Nephron (organoid): Measurements from ENCODE around the gene SORCS3.

ENCODE experiments used
- H3K27ac Mint-ChIP-seq, 3 experiments: 2 replicates each; pipeline ENCODE4 v1.8.0; 2020; ENCODE audit warnings: mixed read lengths in 3 of 3, mild to moderate bottlenecking in 2 of 3, moderate library complexity in 1 of 3
- H3K27me3 Mint-ChIP-seq: 2 replicates; pipeline ENCODE4 v1.8.0; 2021; ENCODE audit warnings: low read depth, mild to moderate bottlenecking, moderate library complexity, mixed read lengths
- H3K36me3 Mint-ChIP-seq: 2 replicates; pipeline ENCODE4 v1.8.0; 2020; ENCODE audit warnings: low read depth, mixed read lengths
- H3K4me1 Mint-ChIP-seq: 2 replicates; pipeline ENCODE4 v1.8.0; 2020; ENCODE audit warnings: mixed read lengths
- H3K4me3 Mint-ChIP-seq, 3 experiments: 2 replicates each; pipeline ENCODE4 v1.8.0; 2020; ENCODE audit warnings: mild to moderate bottlenecking in 3 of 3, mixed read lengths in 3 of 3, moderate library complexity in 2 of 3
- H3K9me3 Mint-ChIP-seq: 2 replicates; pipeline ENCODE4 v1.8.0; 2020; ENCODE audit warnings: mixed read lengths
- TF ChIP-seq, protein P1 (sequence below), 3 experiments: fragments of 200-600 bp; sonication (generic); IDR thresholded peaks; one replicate each; pipeline ENCODE4 v1.5.0; 2021; ENCODE audit warnings: antibody characterized with exemption in 3 of 3; ENCODE audit not compliant: unreplicated experiment in 3 of 3

The SORCS3 gene

DNA sequence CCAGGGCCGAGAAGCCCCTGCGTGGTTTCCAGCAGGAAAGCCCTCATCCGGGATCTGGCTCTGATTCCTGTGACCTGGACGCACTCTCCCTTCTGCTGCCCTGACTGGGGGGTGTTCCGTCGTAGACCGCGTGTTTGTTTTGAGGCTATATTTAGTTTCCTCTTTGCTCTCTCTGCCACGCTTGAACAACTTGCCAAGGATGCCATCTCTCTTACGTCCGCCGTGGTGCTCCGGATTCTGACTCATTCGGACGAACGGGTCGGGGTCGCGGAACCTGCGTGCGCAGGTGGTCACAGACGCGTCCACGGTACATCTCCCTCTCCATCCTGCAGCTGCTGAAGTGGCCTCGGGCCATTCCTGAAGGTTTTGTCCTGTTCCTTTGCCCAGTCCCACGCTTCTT lies 10.4 kb upstream of the SORCS3 start:
- no peaks in the 10 kb centered on the region for H3K36me3 Mint-ChIP-seq
- H3K27ac Mint-ChIP-seq, result no peak overlapping the region
- no peaks in the 10 kb centered on the region for H3K4me1 Mint-ChIP-seq
- H3K27me3 Mint-ChIP-seq, result peaks cover 57% of the 10 kb centered on the region
- H3K9me3 Mint-ChIP-seq, result peaks cover 2% of the 10 kb centered on the region
- no peak overlapping the region for H3K4me3 Mint-ChIP-seq
- TF ChIP-seq, protein P1, sequence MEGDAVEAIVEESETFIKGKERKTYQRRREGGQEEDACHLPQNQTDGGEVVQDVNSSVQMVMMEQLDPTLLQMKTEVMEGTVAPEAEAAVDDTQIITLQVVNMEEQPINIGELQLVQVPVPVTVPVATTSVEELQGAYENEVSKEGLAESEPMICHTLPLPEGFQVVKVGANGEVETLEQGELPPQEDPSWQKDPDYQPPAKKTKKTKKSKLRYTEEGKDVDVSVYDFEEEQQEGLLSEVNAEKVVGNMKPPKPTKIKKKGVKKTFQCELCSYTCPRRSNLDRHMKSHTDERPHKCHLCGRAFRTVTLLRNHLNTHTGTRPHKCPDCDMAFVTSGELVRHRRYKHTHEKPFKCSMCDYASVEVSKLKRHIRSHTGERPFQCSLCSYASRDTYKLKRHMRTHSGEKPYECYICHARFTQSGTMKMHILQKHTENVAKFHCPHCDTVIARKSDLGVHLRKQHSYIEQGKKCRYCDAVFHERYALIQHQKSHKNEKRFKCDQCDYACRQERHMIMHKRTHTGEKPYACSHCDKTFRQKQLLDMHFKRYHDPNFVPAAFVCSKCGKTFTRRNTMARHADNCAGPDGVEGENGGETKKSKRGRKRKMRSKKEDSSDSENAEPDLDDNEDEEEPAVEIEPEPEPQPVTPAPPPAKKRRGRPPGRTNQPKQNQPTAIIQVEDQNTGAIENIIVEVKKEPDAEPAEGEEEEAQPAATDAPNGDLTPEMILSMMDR (IDR thresholded peaks at IDR 0.05; ENCODE audit: unreplicated experiment in 3 of 3), result no peak

DNA sequence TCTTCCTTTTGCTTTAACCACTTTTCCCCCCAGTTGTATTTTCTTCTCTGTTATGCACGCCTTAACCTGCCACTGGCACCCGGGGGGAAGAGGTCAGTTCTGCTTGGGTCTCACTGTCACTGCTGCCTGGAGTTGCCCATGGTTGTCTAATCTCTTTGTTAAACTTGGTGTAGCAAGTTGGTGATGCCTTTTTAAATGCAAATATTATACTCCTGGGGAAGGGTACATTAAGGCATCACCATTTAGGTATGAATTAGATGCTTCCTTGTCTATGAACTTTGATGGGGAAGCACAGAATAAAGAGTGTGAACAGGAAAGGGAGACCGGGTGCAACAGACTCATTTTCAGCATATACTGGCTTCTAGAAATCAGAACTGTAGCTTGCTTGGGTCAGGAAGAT lies 9.1 kb upstream of the SORCS3 start:
- Mint-ChIP-seq H3K27ac (no peak overlapping the region), H3K9me3 (no peaks in the 10 kb centered on the region), H3K27me3 (peaks cover 65% of the 10 kb centered on the region), H3K4me1 (no peaks in the 10 kb centered on the region), H3K4me3 (no peak overlapping the region), H3K36me3 (no peaks in the 10 kb centered on the region)
- TF ChIP-seq, protein P1 (IDR thresholded peaks at IDR 0.05; ENCODE audit: unreplicated experiment in 3 of 3), result no peak

DNA sequence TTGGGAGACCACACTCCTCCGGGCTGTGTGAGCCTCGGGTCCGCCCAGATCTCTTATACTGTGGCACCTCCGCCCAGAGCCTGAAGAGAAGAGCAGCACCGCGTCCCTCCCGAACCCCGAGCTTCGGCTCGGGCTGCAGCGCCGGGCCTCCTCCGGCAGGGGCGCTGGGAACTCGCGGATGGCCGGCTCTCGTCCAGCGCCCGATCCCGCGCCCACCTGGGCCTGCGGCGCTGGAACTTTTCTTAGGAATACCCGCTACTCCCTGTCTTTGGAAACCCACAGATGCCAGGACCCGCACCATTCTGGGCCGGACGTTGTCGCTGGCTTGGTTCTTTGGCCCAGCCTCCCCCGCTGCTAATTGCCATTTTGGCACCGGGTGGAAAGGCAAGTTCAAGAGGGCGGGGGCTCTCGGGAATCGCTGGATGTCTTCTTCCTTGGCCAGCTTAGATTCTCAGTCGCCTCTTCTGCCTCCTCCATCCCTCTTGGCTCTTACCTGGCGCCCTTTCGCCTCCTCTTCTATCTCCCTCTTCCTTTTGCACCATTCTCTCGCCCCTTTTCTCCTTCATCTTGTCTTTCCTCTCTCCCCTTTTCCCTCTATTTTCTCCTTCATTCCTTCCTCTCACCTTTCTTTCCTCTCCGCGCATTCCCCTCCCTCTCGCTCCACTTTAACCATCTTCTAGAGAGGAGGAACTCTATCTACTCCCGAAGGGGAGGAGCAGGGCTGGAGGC lies 2.1 kb upstream of the SORCS3 start:
- H3K27me3 Mint-ChIP-seq, result peaks cover 90% of the 10 kb centered on the region
- H3K27ac Mint-ChIP-seq, result peak overlapping the region in 1 of 3 experiments; percentile 3
- H3K4me1 Mint-ChIP-seq, result peaks cover 21% of the 10 kb centered on the region
- H3K9me3 Mint-ChIP-seq, result no peaks in the 10 kb centered on the region
- TF ChIP-seq, protein P1 (IDR thresholded peaks at IDR 0.05; ENCODE audit: unreplicated experiment in 3 of 3), result peak; percentile 79 to 89 (median 87)
- no peaks in the 10 kb centered on the region for H3K36me3 Mint-ChIP-seq
- peak overlapping the region; percentile 71 to 80 (median 79) for H3K4me3 Mint-ChIP-seq

DNA sequence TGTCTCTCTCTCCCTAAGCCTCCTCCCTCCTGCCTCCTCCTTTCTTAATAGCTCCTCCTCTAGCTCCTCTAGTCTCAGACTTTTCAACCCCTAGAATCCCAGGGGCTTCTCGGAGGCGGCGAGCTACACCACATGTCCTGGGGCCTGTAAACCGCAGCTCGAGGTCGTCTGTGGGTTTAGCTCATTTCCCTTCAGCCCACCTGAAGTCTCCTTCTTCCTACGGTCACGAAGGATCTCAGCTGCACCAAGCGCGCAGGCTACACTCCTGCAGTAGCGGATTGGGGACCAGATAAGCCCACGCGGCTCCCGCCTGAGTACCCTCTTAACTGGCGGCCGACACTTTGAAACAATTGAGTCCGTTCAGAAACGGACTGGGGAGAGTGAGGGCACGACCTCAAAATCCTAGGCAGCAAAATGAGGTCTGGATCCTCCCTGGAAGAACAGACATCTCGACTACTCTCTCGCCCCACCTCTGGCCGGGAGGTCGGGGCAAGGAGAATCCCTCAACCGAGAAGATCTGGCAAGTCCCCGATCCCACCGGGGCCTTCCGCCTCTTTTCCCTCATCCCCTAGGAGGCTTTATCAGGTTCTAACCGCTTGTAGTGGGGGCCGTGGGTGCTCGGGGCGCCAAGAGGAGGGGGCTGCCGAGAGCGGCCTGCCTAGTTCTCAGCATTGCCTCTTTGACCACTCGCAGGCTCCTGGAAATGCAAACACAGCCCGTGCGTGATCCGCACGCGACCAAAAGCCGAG lies 1.3 kb upstream of the SORCS3 start:
- Mint-ChIP-seq H3K36me3 (no peaks in the 10 kb centered on the region), H3K4me3 (peak overlapping the region; percentile 71 to 80 (median 79)), H3K27me3 (peaks cover 93% of the 10 kb centered on the region), H3K4me1 (peaks cover 21% of the 10 kb centered on the region), H3K27ac (peak overlapping the region in 1 of 3 experiments; percentile 54), H3K9me3 (no peaks in the 10 kb centered on the region)
- TF ChIP-seq, protein P1 (IDR thresholded peaks at IDR 0.05; ENCODE audit: unreplicated experiment in 3 of 3), result no peak

DNA sequence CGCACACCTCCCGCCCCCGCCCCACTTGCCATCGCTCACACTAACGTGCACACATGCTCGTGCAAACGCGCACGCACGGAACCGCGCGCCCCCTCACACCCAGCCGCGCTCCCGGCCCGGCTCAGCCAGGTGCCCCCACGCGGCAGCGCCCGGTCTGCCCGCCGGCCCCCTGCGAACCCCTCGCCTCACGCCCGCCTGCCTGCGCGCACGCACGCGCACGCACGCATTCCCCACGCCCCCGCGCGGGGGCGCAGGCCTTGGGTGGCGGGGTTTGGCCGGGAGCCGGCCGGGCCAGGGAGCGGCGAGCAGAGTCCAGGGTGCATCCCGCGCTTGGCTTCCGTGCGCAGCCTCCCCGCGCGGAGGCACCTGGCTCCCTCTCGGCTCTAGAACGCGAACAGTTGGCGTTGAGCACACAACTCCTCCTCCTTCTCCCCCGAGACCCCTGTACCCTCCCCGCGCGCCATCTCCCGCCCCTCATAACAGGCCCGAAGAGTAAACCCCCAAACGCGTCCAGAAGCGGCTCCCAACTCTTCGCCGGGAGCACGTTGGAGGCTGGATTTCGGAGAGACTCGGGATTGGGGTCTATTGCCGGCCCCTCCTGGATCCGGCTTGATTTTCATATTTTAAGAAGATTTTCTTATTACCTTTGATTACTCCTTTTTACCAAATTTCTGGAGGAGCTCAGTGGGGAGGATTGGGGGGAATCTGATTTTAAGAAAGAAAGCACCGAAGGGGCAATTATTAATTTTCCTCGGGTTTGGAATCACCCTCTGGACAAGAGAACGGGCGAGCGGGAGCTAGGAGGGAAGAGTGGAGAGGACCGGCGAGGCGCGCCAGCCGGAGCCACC lies 527 bp upstream of the SORCS3 start:
- peak overlapping the region; percentile 82 to 90 (median 89) for H3K4me3 Mint-ChIP-seq
- TF ChIP-seq, protein P1 (IDR thresholded peaks at IDR 0.05; ENCODE audit: unreplicated experiment in 3 of 3), result no peak
- peaks cover 25% of the 10 kb centered on the region for H3K4me1 Mint-ChIP-seq
- no peaks in the 10 kb centered on the region for H3K36me3 Mint-ChIP-seq
- H3K27me3 Mint-ChIP-seq, result peaks cover 94% of the 10 kb centered on the region
- no peaks in the 10 kb centered on the region for H3K9me3 Mint-ChIP-seq
- H3K27ac Mint-ChIP-seq, result peak overlapping the region in 2 of 3 experiments; percentile 39 to 54
